GM12892 (cell line): ENCODE results near the gene LOXL1.

Experiments
- POLR2A ChIP-seq: IDR thresholded peaks from 2 replicates; pipeline ENCODE4 v1.6.1; 2011; ENCODE audit warnings: low read depth, low read length, control low read depth
- POLR2AphosphoS5 ChIP-seq: IDR thresholded peaks from 2 replicates; pipeline ENCODE4 v1.6.1; 2011; ENCODE audit warnings: low read depth, low read length, control low read depth

DNA sequence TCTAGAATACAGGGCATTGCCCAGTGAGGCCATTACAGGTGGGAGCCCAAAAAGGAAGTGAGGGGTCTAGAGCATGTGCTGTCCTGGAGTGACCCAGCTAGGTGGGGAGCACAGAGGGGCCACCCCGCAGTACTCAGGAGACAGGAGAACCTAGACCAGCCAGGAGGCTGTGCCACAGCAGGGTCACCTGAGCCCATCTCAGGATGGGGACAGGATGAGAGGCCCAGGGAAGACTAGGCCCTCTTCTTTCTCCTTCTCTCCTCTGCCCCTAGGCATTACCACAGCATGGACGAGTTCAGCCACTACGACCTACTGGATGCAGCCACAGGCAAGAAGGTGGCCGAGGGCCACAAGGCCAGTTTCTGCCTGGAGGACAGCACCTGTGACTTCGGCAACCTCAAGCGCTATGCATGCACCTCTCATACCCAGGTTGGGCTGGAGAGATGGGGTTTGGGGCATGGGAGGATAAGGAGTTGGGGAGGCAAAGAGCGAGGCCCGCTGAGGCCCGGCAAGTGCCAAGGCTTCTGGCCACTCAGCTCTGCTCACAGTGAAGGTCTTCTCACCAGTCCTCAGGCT lies 20.6 kb downstream of the LOXL1 start:
- TF ChIP-seq POLR2A: no peak
- TF ChIP-seq POLR2AphosphoS5: no peak
